ENCODE data around the gene TMEM273. TPM values are rescaled to one million over a fixed set of nuclear protein-coding genes. Genes with fewer than 3 reads are reported as not detected.

The TMEM273 gene
- total RNA-seq, 1 experiment from 2014 or later = not detected

DNA sequence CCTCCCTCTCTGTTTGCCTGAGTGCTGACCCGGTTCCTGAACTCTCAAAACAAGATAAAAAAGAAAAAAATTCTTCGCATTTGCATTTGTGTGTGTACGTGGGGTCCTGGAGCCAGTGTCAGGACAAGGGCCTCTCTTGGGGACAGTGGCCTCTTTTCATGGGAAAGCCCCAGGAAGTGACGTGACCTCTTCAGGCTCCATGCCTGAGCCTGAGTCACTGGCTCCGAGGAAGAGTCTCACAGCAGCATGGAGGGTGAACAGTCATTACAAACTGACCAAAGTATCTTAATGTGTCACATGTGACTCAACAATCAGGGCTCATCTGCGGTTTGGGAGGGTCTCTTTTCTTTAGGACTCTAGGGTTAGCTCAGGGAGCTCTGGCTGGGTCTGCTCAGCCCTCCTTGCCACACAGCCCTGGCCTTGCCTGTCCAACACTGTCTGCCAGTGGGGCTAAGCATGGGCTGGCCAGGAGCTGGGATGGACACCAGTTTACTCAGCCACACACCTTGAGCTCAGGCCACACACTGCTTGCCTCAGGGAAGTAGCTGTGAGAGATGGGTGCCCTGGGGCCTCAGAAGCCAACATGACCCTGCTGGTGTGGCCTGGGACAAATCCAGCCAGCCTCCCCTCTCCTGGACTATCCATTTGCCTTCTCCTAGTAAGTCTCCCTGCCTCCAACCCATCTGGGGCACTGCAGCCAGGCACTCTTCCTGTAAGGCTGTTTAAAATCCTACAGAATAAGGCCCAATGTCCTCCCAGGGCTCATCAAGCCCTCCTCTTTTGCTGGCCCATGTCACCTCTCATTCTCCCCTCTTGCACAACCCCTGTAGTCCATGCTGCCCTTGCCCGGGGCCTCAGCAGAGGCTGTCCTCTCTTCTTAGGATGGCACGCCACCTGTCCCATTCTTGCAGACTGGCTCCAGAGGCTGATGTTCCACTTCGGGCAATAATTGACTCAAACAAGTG lies 10.5 kb downstream of the TMEM273 start:
- no TSS peak for BruUV-seq (replicated peaks)
- ChIA-PET POLR2A (no interaction called here), CTCF (no interaction called here)
- peak overlapping the region; percentile 47 for H3K27ac Mint-ChIP-seq (ENCODE audit: low read depth, unreplicated experiment)
- TF ChIP-seq, protein P1, sequence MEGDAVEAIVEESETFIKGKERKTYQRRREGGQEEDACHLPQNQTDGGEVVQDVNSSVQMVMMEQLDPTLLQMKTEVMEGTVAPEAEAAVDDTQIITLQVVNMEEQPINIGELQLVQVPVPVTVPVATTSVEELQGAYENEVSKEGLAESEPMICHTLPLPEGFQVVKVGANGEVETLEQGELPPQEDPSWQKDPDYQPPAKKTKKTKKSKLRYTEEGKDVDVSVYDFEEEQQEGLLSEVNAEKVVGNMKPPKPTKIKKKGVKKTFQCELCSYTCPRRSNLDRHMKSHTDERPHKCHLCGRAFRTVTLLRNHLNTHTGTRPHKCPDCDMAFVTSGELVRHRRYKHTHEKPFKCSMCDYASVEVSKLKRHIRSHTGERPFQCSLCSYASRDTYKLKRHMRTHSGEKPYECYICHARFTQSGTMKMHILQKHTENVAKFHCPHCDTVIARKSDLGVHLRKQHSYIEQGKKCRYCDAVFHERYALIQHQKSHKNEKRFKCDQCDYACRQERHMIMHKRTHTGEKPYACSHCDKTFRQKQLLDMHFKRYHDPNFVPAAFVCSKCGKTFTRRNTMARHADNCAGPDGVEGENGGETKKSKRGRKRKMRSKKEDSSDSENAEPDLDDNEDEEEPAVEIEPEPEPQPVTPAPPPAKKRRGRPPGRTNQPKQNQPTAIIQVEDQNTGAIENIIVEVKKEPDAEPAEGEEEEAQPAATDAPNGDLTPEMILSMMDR (IDR thresholded peaks at IDR 0.05; ENCODE audit: unreplicated experiment) = no peak
- H3K36me3 Mint-ChIP-seq (ENCODE audit: insufficient read depth, unreplicated experiment) = no peaks in the 10 kb centered on the region
- H3K4me1 Mint-ChIP-seq (ENCODE audit: insufficient read depth, unreplicated experiment) = peaks cover 5% of the 10 kb centered on the region
- intact Hi-C loops (cut with micrococcal nuclease) = no loop called here
- no peak overlapping the region for H3K4me3 Mint-ChIP-seq (ENCODE audit: unreplicated experiment)
- H3K27me3 Mint-ChIP-seq (ENCODE audit: insufficient read depth, unreplicated experiment) = peaks cover 20% of the 10 kb centered on the region
- peak; percentile 62 for DNase-seq (ENCODE audit: unreplicated experiment)
- no peaks in the 10 kb centered on the region for H3K9me3 Mint-ChIP-seq (ENCODE audit: unreplicated experiment)

DNA sequence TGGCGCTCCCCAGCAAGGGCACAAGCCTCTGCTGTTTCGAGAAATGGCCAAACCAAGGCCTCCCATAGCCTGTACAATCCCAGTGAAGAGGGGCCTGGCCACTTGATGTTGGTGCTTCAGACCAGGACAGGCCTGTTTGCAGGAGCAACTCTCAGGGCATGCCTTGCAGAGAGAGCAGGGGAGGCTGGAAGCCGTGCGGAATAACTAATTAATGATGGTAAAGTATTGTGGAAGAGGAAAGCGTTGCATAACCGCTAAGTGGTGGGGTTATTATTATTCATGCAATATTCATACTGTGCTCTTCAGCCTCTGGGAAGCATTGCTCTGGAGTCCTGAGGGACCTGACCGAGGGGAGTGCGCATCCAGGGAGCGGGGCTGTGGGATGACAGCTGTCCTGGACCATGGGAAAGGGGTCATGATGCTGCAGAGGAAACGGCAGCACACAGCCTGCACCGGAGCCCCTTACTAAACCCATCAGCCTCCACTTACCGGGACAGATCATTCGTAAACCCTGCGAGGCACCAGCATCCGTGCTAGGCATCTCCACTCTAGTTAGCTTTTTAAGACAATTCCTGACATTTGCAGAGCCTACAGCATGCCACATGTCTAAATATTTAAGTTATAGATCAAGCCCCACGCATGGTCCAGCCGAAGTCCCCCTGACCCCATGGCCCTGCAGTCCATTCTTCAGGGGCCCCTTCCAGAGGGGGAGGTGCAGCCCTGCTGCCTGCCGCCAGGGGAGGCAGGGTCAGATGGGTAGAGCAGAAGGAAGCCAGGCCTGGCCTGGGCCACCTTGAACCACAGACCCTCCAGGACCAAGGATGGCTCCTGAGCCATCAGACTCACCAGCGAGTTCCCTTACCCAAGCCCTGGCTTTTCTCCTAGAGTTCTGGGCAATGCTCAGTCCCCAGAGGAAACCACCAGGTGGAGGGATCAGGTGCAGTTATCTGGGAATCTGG lies 11.6 kb downstream of the TMEM273 start:
- TF ChIP-seq, protein P1 (IDR thresholded peaks at IDR 0.05; ENCODE audit: unreplicated experiment) = no peak
- intact Hi-C loops (cut with micrococcal nuclease) = no loop called here
- no TSS peak for BruUV-seq (replicated peaks)
- no peaks in the 10 kb centered on the region for H3K9me3 Mint-ChIP-seq (ENCODE audit: unreplicated experiment)
- no peak overlapping the region for H3K4me3 Mint-ChIP-seq (ENCODE audit: unreplicated experiment)
- H3K27me3 Mint-ChIP-seq (ENCODE audit: insufficient read depth, unreplicated experiment) = peaks cover 11% of the 10 kb centered on the region
- H3K36me3 Mint-ChIP-seq (ENCODE audit: insufficient read depth, unreplicated experiment) = no peaks in the 10 kb centered on the region
- peaks cover 5% of the 10 kb centered on the region for H3K4me1 Mint-ChIP-seq (ENCODE audit: insufficient read depth, unreplicated experiment)
- DNase-seq (ENCODE audit: unreplicated experiment) = no peak
- ChIA-PET CTCF (no interaction called here), POLR2A (no interaction called here)
- peak overlapping the region; percentile 47 for H3K27ac Mint-ChIP-seq (ENCODE audit: low read depth, unreplicated experiment)

DNA sequence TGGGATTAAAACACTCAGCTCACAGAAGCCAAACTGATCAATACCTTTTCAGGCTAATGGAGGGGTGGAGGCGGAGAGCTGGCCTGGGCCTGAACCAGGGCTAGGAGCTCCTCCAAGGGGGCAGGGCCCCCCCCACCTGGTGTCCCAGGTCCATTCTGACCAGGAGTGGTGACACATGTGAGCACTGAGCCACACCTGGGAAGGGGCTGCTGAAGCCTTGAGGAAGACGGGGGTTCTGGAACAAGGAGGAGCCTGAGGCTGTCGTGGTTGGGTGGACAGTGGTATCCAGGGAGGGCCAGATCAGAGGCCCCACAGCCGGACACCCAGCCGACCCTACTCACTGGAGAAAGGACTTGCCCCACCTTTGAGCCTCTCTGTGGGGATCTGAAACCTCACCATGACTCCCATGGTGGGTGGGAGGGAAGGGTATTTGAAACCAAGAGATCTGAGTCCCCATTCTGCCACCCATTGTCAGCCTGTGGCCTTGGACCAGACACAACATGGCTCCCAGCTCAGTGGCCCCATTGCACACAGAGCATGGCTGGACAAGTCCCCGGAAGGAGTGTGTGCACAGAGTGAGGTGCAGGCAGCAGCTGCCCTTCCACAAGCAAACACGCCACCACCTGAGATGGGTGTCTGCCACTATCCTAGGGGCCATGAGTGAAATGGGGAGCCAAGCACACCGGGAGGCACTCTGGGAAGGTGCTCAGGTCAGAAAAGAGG lies 12.4 kb downstream of the TMEM273 start:
- POLR2A ChIA-PET = no interaction called here
- BruUV-seq (replicated peaks) = no TSS peak
- no peak overlapping the region for H3K27ac Mint-ChIP-seq (ENCODE audit: low read depth, unreplicated experiment)

More for the DNA sequence above, 12.4 kb downstream of the TMEM273 start:
- Mint-ChIP-seq H3K27me3 (ENCODE audit: insufficient read depth, unreplicated experiment) (peaks cover 3% of the 10 kb centered on the region), H3K36me3 (ENCODE audit: insufficient read depth, unreplicated experiment) (no peaks in the 10 kb centered on the region), H3K9me3 (ENCODE audit: unreplicated experiment) (no peaks in the 10 kb centered on the region), H3K4me1 (ENCODE audit: insufficient read depth, unreplicated experiment) (peaks cover 5% of the 10 kb centered on the region), H3K4me3 (ENCODE audit: unreplicated experiment) (no peak overlapping the region)
- TF ChIP-seq, protein P1 (IDR thresholded peaks at IDR 0.05; ENCODE audit: unreplicated experiment) = no peak
- CTCF ChIA-PET = interaction anchor here (0.5 to 4.1 kb wide), 4 partner anchors 9 to 233 kb away, joined by 3 to 21 read pairs (median 4); no protein-coding TSS in a partner anchor
- intact Hi-C loops (cut with micrococcal nuclease) = no loop called here
- DNase-seq (ENCODE audit: unreplicated experiment) = no peak

All from MCF 10A (cell line).